H4 (cell line): ENCODE data around the gene AMH. TPM values are rescaled to one million over a fixed set of nuclear protein-coding genes. Genes with fewer than 3 reads are reported as not detected.
"Not testable (repeated sequence)": the region's sequence is repeated elsewhere in the genome, so short reads cannot be mapped to it uniquely, and the experiment has no call there.

Source experiments
- DNase-seq: peaks from one replicate; pipeline ENCODE4 v3.0.0-alpha.2; 2015; ENCODE audit warnings: low spot score
- total RNA-seq: library from RNA; depleted of rRNA; stranded (reverse); fragments of >200 nt; shearing (Covaris generic); gene quantifications from 2 replicates; pipeline ENCODE4 v1.2.3, GENCODE V29; 2014

The AMH gene
- total RNA-seq, 1 experiment from 2014 or later, result 0.68 TPM

DNA sequence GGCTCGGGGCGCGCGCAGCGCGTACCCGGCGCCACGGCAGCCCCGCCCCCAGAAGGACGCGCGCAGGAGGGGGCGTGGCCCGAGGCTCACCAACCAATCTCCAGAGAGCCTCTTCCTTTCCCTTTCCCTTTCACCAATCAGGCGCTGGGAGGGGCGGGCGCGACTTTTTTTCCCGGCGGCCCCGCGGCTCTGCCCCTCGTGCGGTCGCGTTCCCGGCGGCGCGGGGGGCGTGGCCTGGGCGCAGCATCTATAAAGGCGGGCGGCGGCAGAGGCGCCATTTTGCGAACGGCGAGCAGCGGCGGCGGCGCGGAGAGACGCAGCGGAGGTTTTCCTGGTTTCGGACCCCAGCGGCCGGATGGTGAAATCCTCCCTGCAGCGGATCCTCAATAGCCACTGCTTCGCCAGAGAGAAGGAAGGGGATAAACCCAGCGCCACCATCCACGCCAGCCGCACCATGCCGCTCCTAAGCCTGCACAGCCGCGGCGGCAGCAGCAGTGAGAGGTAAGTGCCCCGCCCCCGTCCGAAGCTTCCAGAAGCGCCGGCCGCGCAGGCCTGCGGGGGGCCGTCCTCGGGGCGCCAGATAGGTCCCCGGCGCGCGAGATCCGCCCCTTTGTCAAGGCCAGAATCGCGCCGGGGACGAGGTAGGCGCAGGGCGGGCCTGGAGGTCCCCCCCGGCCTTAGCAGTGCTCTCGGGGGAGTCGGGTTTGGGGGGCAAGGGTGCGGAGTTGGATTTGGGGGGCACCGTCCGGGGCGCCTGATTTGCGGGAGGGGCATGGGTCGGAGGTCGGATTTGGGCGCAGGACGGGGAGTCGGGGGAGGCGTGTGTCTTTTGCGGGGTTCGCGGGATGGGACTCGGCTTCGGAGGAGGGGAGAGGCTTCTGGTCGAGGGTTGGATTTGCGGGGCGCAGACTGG lies 20.4 kb downstream of the AMH start:
- peak; percentile 89 for DNase-seq

DNA sequence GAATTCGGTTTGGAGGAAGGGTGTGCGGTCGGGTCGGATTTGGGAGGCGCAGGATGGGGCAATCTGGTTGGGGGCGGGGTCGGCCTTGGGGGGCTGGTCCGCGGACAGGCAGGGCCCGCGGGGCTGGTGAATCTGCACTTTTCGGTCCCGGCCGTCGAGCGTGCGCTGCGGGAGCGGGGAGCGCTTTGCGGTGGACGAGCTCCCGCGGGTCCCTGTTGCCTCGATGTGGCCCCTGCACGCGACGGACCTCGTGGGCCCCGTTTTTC lies 21.0 kb downstream of the AMH start:
- no peak for DNase-seq

DNA sequence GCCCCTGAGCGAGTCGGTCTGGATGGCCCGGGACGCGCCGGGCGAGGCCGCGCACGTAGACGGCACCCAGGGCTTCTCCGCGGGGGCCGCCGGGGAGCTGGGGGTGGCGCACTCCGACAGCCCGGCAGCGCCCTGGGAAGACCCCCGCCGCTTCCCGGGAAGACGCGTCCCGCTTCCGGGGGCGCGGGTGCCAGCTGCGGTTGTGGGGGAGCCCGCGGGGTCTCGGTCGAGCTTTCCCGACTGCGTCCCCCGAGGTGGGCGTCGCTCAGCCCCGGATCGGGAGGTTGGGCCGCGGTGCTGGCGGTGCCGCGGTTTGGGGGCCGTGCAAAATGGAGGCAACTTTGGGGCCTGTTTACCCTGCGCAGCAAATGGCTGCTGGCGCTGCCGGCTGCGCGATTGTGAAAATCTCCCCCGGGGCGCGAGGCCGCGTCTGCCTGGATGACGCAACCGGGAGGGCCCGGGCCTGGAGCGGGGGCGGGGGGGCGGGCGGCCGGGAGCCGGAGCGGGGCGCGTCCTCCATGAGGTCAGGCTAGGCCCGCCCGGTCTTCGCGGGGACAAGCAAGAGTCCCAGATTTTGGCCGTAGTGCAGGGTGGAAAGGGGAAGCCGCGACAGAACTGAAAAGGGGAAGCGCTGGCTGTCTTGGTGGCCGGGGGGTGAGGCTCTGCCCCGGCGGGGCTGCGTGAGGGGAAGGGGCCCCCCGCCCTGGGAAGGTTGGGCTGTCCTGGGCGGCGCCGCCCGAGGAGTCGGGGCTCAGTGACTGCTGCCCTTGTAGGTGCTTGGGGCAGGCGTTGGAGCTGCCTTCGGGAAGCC lies 21.5 kb downstream of the AMH start:
- DNase-seq, result peak; percentile 55

DNA sequence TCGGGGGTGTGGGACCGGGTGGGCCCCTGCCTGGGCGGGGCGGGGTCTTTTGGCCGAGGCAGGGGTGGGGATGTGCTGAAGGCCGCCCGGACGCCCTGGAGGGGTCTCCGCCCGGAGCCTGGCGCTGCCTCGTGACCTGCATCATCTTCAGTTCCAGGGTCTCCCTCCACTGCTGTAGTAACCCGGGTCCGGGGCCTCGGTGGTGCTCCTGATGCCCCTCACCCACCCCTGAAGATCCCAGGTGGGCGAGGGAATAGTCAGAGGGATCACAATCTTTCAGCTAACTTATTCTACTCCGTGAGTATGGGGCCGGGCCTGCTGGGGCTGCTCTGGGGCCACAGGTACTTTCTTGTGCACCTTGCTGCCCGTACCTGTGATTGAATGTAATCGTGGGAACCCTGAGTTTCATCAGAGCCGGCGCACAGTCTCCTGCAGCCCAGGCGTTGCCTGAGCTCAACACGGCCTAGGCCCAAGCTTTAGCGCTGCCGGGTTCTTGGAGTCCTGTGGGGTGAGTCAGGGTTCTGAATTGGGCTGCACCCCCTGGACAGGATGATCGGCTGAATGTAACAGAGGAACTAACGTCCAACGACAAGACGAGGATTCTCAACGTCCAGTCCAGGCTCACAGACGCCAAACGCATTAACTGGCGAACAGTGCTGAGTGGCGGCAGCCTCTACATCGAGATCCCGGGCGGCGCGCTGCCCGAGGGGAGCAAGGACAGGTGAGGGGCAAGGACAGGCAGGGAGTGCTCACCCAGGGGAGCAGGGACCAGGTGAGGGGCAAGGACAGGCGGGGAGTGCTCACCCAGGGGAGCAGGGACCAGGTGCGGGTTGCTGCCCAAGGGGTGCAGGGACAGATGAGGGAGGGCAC lies 22.3 kb downstream of the AMH start:
- DNase-seq, result no peak

DNA sequence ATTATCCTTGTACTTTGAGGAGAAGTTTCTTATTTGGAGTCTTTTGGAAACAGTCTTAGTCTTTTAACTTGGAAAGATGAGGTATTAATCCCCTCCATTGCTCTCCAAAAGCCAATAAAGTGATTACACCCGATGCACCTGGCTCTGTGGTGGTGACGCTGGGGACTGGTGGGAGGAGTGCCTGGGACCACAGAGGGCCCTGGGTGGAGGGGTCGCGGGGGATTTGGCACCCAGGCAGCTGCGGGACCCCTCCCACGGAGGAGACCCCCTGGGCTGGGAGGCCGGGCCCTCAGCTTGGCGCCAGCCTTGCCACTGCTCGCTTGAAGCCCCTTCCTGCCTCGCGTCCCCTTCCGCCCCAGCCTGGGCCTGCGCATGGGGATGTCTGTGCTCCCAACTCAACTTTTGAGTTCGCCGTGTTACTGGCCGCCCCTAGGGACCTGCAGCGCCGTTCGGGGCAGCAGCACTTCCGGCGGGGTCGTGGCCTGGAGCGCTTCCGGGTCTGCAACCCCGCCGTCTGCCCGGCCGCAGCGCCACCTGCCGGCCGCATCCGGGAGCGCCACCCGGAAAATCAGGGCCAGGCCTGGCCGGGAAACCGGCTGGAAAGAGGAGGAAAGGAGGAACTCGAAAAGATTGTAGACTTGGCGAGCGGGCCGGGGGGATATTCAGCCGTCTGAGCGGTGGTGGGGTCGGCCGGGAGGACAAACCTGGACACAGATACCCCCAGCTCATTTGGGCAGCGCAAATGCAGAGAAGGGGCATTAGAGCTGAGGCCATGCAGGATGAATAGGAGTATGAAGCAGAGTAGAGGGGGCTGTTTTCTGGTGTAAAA lies 24.4 kb downstream of the AMH start:
- DNase-seq, result peak; percentile 64

DNA sequence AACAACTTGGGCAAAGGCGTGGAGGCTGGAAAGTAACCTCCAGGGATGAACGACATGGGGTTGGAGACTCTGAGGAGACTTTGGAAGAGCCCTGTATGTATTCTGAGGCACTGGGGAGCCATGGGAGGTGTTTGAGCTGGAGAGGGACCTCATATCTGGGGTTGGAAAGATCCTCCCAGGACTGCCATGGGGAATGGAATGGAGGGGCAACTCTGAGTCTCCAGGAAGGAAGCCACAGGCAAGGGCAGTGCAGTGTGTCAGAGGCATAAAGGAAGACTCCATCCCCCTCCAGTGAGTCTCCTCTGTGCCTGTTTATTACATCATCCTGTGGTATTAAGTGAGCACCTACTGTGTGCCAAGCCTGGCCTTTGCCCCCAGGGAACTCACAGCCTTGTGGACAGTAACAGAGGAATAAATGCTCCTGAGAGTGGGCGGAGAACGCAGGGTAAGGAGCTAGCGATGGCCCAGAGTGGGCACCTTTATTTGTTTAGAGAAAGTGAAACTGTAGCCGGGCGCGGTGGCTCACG lies 25.1 kb downstream of the AMH start:
- DNase-seq, result no peak

DNA sequence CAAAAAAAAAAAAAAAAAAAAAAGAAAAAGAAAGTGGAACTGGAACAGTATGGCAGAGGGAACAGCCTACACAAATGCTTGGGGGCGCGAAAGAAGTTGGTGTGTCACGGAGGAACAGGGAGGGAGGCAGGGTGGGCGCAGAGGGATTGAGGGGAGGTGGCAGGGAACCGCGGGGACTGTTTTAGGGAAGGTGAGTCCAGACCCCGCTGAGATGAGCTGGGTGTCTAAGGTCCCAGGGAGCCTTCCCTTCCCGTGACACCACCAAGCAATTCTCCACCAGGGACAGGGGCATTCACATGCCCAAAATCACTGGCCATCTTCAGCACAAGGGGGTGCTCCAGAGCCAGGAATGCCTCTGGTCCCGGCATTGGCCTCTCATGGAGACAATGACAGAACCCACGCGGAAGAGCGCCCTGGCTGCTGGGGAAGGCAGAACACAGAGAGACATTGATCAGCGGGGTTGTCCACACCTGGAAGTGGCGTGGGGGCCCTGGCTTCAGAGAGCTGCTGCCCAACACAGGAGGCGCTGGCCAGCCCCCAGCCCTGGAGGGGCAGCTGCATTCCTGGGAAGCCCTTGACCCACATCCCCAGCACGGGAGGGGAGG lies 25.9 kb downstream of the AMH start:
- peak; percentile 52 for DNase-seq

DNA sequence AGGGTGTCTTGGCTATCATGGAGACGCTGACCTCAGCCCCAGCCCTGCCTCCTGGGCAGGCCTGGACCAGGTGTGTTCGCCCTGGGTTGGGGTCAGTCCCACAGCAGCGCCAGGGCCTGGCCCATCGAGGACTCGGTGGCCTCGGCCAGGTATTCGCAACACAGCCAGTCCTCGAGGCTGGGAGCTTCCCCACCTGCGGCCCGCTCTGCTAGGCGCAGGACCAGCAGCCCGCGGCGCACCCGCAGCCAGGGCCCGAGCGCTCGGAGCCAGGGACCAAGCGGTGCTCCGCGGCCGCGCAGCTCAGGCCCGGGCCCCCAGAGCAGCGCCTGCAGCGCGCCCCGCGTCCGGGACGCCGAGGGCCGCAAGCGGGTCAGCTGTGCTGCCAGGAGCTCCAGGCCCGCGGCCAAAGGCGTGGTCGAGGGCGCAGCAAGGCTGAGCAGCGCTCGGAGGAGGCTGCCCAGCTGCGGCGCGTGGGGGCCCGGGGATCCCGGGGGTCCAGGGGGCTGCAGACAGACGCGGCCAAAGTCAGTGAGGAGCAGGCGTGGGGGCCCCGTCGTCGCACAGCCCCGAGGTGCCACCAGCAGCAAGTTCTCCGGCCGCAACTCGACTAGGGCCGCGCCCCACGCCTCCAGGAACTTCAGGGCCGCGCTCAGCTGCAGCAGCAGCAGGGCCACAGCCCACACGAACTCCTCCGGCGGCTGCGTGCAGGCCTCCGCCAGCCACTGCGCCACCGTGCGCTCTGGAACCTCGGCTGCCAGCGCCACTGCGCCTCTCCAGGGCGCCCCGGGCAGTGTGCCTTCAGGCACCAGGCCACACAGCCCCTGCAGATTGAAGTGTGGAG lies 26.7 kb downstream of the AMH start:
- no peak for DNase-seq

DNA sequence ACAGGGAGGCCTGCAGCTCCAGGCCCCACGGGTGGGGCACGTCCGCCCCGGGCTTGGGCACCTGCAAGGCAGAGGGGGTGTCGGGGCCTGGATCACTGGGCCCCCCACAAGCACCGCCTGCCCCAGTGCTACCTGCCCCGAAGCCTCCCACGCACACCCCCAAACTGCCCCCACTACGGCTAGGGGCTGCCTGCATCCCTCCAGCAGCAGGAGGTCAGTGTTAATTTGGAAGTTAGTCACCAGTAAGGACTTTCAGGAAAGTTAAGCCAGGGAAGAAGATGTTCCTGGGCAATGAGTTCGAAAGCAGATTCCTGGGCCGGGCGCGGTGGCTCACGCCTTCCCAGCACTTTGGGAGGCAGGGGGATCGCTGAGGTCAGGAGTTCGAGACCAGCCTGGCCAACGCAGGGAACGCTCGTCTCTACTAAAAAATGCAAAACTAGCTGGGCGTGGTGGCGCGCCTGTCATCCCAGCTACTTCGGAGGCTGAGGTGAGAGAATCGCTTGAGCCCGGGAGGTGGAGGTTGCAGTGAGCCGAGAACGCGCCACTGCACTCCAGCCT lies 27.4 kb downstream of the AMH start:
- DNase-seq, result no peak

DNA sequence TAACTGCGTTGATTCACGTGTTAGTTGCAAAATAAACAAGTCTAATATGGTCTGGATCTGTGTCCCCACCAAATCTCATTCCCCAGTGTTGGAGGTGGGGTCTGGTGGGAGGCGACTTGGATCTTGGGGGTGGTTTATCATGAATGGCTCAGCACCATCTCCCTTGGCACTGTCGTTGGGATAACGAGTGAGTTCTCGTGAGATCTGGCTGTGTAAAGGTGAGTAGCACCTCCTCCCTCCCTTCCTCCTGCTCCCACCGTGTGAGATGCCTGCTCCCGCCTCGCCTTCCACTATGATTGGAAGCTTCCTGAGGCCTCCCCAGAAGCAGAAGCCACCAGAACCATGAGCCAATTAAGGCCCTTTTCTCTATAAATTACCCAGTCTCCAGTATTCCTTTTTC lies 28.0 kb downstream of the AMH start:
- DNase-seq, result no peak

DNA sequence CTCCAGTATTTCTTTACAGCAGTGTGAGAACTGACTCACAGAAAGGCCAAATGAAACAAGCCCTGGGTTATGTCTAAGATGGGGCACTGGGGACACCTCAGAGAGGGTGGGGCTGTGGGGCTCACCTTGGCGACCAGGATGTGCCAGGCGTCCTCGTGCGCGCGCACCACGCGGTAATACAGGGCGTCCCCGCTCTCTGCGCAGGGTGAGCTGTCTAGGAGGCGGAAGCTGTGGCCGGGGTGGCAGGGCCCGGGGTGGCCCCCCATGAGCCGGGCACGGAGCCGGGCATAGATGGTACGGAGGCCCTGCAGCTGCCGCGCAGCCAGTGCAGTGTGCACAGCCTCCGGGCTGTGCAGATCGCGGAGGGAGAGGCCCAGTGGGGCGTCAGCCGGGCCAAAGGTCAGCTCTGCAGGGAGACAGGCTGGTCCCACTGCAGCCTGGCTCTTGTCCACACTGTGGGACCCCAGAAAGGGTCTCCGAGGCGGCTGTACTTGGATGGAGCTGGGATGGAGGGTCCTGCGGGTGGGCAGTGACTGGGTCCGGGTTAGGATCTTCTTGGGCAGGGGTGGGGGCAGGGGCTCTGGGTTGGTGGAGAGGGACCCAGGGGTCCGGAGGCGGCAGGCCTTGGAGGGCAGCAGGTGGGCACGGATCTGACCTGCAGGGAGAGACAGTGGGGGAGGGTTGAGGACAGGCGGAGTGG lies 29.5 kb downstream of the AMH start:
- no peak for DNase-seq

DNA sequence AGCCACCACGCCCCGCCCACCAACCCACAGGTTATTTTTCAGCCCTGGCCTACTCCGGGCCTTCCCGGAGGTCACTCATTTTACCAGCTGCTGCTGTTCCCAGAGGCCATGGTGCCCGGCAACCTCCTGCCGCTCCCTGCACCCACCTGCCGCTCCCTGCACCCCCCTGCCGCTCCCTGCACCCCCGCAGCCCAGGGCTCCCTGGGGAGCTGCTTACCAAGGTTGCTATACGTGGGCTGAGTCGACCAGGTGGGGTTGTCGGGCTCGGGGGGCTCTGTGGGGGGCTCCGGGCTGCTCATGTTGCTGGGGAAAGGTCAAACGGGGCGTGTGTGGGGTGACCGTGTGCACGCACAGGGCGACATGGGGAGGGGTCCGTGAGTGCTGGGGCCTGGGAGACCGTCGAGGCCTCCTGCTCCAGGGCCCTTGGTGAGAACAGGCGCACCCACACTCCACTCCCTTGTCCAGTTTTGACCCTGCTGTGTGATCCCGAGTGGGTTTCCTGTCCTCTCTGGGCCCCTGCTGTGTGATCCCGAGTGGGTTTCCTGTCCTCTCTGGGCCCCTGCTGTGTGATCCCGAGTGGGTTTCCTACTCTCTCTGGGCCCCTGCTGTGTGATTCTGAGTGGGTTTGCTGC lies 31.6 kb downstream of the AMH start:
- no peak for DNase-seq

DNA sequence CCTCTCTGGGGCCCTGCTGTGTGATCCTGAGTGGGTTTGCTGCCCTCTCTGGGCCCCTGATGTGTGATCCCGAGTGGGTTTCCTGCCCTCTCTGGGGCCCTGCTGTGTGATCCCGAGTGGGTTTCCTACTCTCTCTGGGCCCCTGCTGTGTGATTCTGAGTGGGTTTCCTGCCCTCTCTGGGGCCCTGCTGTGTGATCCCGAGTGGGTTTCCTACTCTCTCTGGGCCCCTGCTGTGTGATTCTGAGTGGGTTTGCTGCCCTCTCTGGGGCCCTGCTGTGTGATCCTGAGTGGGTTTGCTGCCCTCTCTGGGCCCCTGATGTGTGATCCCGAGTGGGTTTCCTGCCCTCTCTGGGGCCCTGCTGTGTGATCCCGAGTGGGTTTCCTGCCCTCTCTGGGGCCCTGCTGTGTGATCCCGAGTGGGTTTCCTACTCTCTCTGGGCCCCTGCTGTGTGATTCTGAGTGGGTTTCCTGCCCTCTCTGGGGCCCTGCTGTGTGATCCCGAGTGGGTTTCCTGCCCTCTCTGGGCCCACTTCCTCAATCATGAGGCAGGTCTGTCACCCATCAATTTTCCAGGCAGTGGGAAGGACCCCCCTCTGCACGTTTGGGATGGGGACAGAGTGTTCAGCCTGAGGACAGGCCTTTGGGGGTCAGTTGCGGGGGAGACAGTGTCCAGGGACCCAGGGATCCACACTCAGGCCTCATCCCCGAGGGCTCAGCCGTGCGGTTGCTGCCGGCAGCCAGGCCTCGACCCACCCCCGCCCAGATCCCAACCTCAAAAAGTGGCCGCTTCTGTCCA lies 32.3 kb downstream of the AMH start:
- DNase-seq, result not testable (repeated sequence)

DNA sequence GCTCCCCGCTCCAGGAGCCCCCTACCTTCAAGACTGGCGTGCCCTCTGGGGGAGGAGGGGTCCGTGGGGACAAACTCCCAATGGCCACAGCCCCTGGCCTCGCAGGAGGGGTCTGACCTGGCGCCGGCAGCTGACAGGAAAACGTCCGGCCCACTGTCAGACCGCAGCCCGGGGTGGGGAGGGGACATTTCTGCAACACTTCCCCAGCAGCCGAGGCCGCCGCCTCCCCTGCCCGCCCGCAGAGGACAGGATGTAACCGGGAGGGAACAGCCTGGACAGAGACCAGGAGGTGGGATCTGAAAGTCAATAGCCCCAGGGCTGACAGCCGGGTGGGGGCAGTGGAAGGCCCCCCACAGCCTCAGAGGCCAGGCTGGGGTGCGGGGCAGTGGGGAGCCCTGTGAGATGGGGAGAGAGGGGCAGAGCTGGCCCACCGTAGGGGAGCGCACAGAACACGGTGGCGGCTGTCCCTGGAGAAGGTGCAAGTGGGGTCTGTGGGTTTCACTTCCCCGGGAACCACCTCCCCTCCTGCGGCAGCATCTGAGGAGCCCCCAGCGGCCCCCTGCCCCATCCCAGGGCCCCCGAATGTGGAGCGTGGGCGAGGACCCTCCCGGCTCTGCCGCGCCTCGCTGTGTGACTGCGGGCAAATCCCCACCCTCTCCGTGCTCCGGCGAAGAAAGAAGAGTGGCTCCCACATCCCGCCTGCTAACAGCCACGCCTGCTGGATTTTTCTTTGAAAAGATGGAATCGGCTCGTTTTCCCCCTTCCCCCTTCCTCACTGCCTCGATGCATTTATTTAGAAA lies 33.1 kb downstream of the AMH start, which contains the start of gene PEAK3:
TSS of gene PEAK3 (minus strand) at position 114 of the 800 bp plus-strand sequence. CDS start 1,244 bp downstream, outside the sequence.
- no peak for DNase-seq

DNA sequence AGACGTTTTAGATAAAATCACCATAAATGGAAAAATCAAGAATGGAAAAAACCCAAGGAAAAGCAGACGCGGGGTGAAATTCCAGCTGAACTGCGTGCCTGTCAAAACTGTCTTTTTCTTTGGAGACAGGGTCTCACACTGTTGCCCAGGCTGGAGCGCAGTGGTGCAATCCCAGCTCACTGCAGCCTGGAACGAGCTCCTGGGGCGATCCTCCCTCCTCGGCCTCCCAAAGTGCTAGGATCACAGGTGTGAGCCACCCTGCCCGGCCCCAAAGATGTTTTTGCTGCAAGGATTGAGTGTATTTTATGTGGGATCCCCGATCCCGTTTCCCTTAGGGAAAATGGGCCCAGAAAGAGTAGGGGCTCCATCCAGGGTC lies 33.7 kb downstream of the AMH start:
- no peak for DNase-seq

DNA sequence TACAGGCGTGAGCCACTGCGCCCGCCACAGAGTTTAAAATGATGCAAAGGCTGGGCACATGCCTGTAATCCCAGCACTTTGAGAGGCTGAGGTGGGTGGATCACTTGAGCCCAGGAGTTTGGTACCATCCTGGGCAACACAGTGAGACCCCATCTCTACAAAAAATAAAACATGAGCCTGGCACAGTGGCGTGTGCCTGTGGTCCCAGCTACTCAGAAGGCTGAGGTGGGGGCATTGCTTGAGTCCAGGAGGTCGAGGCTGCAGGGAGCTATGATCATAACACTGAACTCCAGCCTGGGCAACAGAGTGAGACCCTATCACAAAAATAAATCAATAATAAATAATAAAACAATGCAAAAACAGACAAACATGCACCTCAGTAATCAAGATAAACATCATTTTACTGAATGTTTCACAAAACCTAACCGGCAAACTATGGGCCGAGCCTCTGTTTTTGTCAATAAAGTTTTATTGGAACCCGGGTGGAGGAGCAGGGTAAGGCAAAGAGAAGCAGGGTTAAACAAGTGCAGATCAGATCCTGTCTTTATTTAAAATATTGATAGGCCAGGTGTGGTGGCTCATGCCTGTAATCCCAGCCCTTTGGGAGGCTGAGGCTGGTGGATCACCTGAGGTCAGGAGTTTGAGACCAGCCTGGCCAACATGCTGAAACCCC lies 34.8 kb downstream of the AMH start:
- DNase-seq, result no peak
